Right atrium auricular region (tissue), 2 donors: ENCODE results near the gene SEL1L2. TPM values are rescaled to one million over a fixed set of nuclear protein-coding genes. Genes with fewer than 3 reads are reported as not detected.

Source experiments
- DNase-seq: peaks from one replicate; pipeline ENCODE4 v3.0.0-alpha.2; 2019; ENCODE audit warnings: low spot score
- H3K27ac ChIP-seq, 2 donors: fragments of 200-600 bp; sonication (generic); 1 replicate in 1 of 2; 2 replicates in 1 of 2; pipeline ENCODE4 v1.5.1; 2016 to 2019
- H3K27me3 ChIP-seq, 2 donors: fragments of 200-600 bp; sonication (generic); one replicate each; pipeline versions ENCODE4 v1.5.1 to v1.6.0; 2017 to 2019
- H3K36me3 ChIP-seq: fragments of 200-600 bp; sonication (generic); one replicate; pipeline ENCODE4 v1.5.1; 2016
- H3K4me1 ChIP-seq, 2 donors: fragments of 200-600 bp; sonication (generic); one replicate each; pipeline versions ENCODE4 v1.5.1 to v1.6.0; 2017 to 2019
- H3K4me3 ChIP-seq, 2 donors: fragments of 200-600 bp; sonication (generic); 1 replicate in 1 of 2; 2 replicates in 1 of 2; pipeline ENCODE4 v1.5.1; 2017 to 2019; ENCODE audit warnings: mild to moderate bottlenecking in 1 of 2, moderate library complexity in 1 of 2
- H3K9me3 ChIP-seq, 2 donors: fragments of 200-600 bp; sonication (generic); one replicate each; pipeline ENCODE4 v1.5.1; 2019
- total RNA-seq, 2 donors: library from RNA; depleted of rRNA; stranded (reverse); fragments of >200 nt; gene quantifications; one replicate each; pipeline ENCODE4 v1.1.0, GENCODE V29; 2016
- TF ChIP-seq, protein P1 (sequence below), 2 donors: fragments of 200-600 bp; sonication (generic); IDR thresholded peaks; one replicate each; pipeline ENCODE4 v1.5.1; 2019; ENCODE audit warnings: antibody characterized with exemption in 2 of 2

Gene SEL1L2
- total RNA-seq, 2 donors from 2014 or later: not detected

DNA sequence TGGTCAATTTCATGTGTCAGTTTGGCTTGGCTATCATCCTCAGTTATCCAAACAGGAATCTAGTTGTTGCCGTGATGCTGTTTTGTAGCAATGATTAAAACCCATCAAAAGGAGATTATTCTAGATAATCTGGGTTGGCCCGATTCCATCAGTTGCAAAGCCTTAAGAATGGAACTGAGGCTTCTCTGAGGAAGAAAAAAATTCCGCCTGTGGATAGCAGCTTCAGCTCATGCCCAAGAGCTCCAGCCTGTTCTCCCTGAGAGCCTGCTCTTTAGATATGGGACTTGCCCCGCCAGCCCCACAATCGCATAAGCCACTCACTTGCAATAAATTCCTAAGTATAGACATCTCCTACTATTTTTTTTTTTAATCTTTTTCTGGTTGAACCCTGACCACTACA, 61.5 kb downstream of the SEL1L2 start:
- no peaks in the 10 kb centered on the region for H3K9me3 ChIP-seq
- DNase-seq: no peak
- no peaks in the 10 kb centered on the region for H3K4me1 ChIP-seq
- H3K4me3 ChIP-seq: no peak overlapping the region
- TF ChIP-seq, protein P1, sequence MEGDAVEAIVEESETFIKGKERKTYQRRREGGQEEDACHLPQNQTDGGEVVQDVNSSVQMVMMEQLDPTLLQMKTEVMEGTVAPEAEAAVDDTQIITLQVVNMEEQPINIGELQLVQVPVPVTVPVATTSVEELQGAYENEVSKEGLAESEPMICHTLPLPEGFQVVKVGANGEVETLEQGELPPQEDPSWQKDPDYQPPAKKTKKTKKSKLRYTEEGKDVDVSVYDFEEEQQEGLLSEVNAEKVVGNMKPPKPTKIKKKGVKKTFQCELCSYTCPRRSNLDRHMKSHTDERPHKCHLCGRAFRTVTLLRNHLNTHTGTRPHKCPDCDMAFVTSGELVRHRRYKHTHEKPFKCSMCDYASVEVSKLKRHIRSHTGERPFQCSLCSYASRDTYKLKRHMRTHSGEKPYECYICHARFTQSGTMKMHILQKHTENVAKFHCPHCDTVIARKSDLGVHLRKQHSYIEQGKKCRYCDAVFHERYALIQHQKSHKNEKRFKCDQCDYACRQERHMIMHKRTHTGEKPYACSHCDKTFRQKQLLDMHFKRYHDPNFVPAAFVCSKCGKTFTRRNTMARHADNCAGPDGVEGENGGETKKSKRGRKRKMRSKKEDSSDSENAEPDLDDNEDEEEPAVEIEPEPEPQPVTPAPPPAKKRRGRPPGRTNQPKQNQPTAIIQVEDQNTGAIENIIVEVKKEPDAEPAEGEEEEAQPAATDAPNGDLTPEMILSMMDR (IDR thresholded peaks at IDR 0.05): no peak
- no peak overlapping the region for H3K27ac ChIP-seq
- H3K27me3 ChIP-seq: no peaks in the 10 kb centered on the region
- no peaks in the 10 kb centered on the region for H3K36me3 ChIP-seq

DNA sequence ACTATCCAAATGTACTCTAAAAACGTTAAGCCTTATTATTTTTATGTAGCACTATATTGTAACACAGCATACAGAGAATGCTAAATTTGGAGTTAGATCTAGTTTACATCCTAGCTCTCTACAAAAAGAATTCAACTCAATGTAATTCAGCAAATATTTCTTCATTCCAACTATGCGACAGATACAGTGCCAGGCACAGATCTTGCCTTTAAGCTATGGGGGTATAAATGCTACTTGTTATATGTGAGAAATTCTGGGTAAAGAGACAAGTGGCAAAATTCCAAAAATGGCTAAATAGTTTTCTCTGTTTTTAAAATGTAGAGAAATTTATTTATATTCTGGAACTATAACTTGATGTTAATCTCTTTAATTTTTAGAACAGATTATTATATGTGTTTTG, 63.2 kb downstream of the SEL1L2 start:
- Histone ChIP-seq H3K27me3 (no peaks in the 10 kb centered on the region), H3K4me1 (no peaks in the 10 kb centered on the region), H3K36me3 (no peaks in the 10 kb centered on the region), H3K9me3 (no peaks in the 10 kb centered on the region), H3K27ac (no peak overlapping the region), H3K4me3 (no peak overlapping the region)
- no peak for DNase-seq
- TF ChIP-seq, protein P1 (IDR thresholded peaks at IDR 0.05): no peak

DNA sequence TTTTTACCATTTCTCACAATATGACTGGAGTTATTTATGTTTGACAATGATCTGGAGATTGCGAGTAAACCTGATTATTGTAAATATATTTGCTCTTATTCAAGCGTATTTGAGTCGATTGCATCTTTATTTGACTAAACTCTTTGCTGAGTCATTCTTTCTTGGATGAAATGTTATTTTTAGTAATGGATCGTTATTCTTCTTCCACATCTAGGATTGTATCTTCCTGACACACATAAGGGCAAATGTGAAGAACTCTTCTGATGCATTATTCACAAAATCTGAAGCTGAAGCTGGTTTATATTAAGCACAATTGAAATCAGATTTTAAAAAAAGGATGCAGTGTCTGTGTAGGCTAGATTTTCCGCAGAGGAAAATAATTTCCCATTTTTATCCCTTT, 68.2 kb downstream of the SEL1L2 start:
- no peak overlapping the region for H3K4me3 ChIP-seq
- DNase-seq: no peak
- TF ChIP-seq, protein P1 (IDR thresholded peaks at IDR 0.05): no peak
- H3K4me1 ChIP-seq: no peaks in the 10 kb centered on the region
- H3K36me3 ChIP-seq: no peaks in the 10 kb centered on the region
- no peaks in the 10 kb centered on the region for H3K27me3 ChIP-seq
- no peak overlapping the region for H3K27ac ChIP-seq
- H3K9me3 ChIP-seq: no peaks in the 10 kb centered on the region

DNA sequence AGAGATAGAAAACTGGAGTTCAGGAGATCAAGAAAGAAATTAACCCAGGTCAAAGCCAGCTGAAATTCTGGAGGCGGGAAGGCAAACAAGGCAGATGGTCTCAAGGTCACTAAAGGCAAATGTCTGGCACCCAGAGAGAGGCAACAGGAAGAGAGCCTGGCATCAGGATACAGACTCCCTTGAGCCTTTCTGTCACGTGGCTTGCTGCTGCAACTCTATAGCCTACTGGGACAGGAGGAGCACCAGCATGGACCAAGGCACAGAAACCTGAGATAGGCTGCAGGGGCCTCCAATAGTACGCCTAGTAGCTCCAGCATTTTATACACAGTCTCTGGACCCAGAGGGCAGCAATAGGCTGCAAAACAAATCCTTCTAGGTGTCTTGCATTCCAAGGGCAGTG, 75.1 kb downstream of the SEL1L2 start:
- TF ChIP-seq, protein P1 (IDR thresholded peaks at IDR 0.05): no peak
- H3K4me1 ChIP-seq: no peaks in the 10 kb centered on the region
- no peaks in the 10 kb centered on the region for H3K36me3 ChIP-seq
- H3K27ac ChIP-seq: no peak overlapping the region
- H3K27me3 ChIP-seq: no peaks in the 10 kb centered on the region
- DNase-seq: no peak
- H3K9me3 ChIP-seq: no peaks in the 10 kb centered on the region
- H3K4me3 ChIP-seq: no peak overlapping the region

DNA sequence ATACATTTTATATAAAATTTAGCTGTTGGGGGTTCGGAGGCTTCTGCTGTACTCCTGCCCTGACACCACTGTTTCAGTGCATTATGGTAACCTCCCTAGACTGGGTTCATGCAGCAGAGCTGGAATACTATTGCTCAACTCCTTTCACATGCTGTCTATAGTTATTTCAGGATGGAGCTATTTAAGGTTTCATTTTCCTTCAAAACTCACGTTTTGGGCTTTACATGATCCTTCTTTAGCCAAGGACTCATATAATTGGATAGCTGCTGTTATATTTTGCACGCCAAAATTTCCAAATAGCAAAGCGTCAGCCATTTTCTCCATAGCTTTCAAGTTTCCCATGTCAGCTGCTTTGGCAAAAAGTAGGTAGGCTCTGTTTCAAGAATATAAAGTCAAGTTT, 76.8 kb downstream of the SEL1L2 start:
- no peaks in the 10 kb centered on the region for H3K4me1 ChIP-seq
- no peaks in the 10 kb centered on the region for H3K36me3 ChIP-seq
- no peak overlapping the region for H3K4me3 ChIP-seq
- no peaks in the 10 kb centered on the region for H3K9me3 ChIP-seq
- H3K27me3 ChIP-seq: no peaks in the 10 kb centered on the region
- no peak overlapping the region for H3K27ac ChIP-seq
- no peak for DNase-seq
- TF ChIP-seq, protein P1 (IDR thresholded peaks at IDR 0.05): no peak

DNA sequence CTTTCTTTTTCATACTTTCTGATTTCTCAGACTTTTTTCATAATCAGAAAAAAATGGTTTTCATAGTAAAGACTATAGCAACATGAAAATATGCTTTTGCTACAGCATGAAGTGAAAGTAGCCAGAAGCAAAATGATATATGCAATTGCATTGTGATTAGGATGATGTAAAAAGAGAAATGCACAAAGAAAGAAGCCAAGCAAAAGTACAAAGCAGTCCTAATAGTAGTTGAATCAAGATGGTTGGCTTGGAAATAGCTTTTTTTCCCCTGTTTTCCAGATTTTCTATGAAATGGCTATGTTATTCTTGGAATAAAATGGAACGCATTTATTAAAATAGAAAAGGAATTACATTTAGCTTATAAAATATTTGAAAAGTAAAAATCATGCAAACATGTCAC, 77.3 kb downstream of the SEL1L2 start:
- no peak overlapping the region for H3K27ac ChIP-seq
- no peaks in the 10 kb centered on the region for H3K4me1 ChIP-seq
- H3K4me3 ChIP-seq: no peak overlapping the region
- DNase-seq: no peak
- TF ChIP-seq, protein P1 (IDR thresholded peaks at IDR 0.05): no peak
- H3K27me3 ChIP-seq: no peaks in the 10 kb centered on the region
- no peaks in the 10 kb centered on the region for H3K36me3 ChIP-seq
- H3K9me3 ChIP-seq: no peaks in the 10 kb centered on the region
